ENCODE results near the gene BCKDHB.
"Not testable (repeated sequence)": the region's sequence is repeated elsewhere in the genome, so short reads cannot be mapped to it uniquely, and the experiment has no call there.

BCKDHB gene

DNA sequence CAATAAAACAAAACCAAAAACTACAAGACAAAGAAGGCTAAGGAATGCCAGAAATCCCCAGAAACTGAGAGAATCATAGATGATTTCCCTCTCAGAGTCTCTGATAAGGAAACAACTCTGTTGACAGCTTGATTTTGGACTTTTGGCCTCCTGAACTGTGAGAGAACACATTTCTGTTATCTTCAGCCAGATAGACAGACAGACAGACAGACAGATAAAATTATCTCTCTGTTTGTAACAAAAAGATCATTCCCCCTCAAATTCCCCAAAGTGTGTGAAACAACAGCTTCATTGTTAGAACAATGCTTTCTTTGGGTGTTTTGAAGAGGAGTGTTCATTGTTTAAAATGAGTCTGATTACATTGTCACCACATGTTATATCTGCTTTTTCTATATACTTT is 148.2 kb downstream of the BCKDHB start:
- no peak for DNase-seq (ENCODE audit: low read depth in 3 of 3, low spot score in 1 of 3)

DNA sequence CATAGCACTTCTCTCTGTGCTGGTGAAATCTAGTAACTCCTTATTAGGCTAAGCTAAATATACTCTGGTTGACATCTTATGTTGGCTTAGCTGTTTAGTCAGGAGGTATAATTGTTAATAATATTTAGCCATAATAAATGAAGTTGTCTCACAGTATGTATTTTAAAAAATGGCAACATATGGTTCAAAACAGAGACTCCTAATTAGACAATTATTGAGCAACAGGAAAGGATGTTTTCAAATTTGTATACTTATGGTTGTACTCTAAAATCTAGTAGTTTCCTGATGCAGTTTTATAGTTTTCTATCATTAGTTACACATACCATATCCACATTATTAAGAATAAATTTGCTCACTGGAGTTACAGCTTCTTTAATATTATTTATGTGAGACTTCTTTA is 150.2 kb downstream of the BCKDHB start:
- no peak for DNase-seq (ENCODE audit: low read depth in 3 of 3, low spot score in 1 of 3)

DNA sequence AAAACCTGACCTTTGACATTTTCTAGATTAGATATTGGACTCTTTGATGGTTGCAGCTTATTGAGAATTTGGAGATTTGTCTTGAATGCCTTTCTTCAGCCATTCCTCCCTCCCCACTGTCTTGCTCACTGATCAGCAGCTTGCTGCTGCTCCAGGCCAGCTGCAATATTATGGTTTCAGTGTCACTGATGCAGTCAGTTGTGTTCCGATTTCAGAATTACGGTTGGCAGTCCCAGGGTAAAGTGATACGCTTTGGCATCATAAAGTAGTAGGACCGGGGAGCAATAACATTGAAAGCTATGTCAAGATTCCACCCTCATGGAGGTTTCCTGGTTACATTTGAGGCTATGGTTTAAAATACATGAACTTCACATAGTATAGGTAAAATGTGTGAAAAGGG is 152.6 kb downstream of the BCKDHB start:
- no peak for DNase-seq (ENCODE audit: low read depth in 3 of 3, low spot score in 1 of 3)

- no peak for DNase-seq (ENCODE audit: low read depth in 3 of 3, low spot score in 1 of 3)
These were observed 157.1 kb downstream of the BCKDHB start for GRCh38 chr6:80263585-80263984.

DNA sequence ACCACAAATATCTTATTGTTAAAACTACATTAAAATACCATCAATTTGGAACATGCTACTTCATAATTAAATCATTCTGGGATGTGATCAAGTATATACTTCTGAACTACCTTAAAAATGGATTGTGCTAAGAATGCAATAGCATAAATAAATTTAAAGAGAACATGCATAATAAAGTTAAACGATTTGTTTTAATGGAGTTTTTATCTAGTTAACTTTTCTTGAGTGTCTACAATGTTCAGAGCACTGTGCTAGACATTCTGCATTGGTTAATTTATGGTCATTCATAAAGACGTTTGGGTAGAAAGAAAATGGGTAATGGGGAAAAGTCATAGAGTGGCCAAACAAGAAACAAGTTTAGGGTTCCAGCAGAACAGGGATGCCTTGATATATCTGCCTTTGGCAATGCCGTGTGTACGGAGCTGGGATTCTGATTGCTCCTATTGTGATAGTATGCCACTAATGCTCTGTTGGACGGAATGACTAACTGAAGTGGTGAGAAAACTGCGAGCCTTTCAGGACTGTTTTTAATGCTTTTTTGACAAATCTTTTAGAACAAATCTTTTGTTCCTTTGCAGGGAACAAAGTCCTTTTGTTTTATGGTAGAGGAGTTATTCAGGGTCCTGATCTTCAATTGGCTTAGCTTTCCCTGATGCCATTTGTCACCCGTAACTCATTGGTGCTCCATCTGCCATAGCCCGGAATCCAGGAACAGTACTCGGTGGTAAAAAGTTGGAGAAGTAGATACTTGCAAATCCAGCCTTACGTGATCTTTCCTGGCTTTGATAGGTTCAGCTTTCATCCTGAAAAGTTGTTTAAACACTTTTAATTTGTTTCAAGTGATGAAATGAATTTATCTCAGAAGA is 162.6 kb downstream of the BCKDHB start:
- DNase-seq (ENCODE audit: low read depth in 3 of 3, low spot score in 1 of 3): no peak

DNA sequence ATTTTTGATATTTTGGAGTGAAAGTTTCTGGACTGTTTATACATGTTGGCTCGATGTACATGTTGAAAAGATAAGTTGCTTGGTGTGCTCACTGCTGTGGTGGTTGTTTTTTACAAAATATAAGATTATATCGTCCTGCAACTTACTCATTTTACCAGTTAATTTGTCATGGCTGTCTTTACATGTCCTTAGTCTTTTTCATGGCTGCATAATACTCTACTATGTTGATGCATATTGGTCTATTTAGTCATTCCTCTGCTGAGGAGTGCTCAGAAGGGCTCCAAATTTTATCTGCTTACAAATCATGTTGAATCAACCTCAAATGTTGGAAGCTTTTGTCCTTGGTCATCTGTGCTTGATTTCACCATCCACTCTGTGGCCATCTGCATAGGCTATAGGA is 164.6 kb downstream of the BCKDHB start:
- DNase-seq (ENCODE audit: low read depth in 3 of 3, low spot score in 1 of 3): no peak

- DNase-seq (ENCODE audit: low read depth in 3 of 3, low spot score in 1 of 3): no peak
These were observed 166.5 kb downstream of the BCKDHB start for GRCh38 chr6:80272988-80273387.

- no peak for DNase-seq (ENCODE audit: low read depth in 3 of 3, low spot score in 1 of 3)
These were observed 170.4 kb downstream of the BCKDHB start for GRCh38 chr6:80276861-80277260.

GRCh38 chr6:80277501-80277900 is 171.0 kb downstream of the BCKDHB start:
- no peak for DNase-seq (ENCODE audit: low read depth in 3 of 3, low spot score in 1 of 3)

DNA sequence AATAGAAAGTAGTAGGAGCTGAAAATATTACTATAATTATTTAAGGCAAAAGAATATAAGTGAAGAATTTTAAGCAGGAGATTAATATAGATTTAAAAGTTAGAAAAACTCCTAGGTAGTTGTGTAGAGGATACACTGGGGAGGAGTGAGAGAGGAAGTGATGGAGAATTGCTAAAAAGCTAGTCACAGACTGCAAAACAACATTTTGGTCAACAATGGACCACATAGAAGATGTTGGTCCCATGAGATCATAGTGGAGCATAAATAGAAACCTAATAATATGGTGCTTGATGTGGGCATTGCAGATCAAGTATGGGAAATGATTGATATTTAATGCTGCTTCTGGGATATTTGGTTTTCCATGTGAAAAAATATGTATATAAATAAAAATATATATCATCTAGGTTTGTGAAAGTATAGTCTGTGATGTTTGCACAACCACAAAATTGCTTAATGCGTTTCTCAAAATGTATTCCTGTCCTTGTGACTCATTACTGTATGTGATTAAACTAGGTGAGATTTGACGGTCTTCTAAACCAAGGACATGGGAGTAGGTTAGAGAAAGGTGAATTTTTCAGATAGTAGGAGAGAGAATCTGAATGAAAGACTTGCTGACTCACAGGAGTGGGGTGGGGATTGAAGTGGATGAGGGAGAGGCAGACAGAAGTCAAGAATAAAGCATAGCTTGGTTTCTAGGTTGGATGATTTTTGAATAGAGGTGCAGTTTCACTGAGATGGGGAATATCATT is 174.0 kb downstream of the BCKDHB start:
- no peak for DNase-seq (ENCODE audit: low read depth in 3 of 3, low spot score in 1 of 3)

- no peak for DNase-seq (ENCODE audit: low read depth in 3 of 3, low spot score in 1 of 3)
These were observed 176.6 kb downstream of the BCKDHB start for GRCh38 chr6:80282913-80283554.

- DNase-seq (ENCODE audit: low read depth in 3 of 3, low spot score in 1 of 3): no peak
These were observed 180.6 kb downstream of the BCKDHB start for GRCh38 chr6:80287112-80287511.

GRCh38 chr6:80287607-80288006 is 181.1 kb downstream of the BCKDHB start:
- DNase-seq (ENCODE audit: low read depth in 3 of 3, low spot score in 1 of 3): no peak

DNA sequence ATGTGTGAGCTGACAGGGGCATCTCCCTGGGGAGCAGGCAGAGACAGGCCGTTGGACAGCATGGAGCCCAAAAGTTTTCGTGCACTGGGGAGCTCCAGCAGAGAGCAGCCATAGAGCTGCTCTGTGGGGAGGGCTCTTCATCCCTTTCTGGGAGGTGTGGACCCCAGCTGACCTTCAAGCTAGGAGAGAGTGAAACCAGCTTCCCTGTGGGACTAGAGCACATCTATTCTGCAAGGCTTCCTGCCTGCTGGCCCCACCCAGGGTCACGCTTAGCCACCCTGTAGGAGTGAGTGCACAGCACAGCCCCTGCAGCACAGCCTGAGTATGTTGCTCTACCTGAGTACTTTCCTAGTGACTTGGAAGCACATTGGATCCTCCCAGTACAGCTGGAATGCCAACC is 183.3 kb downstream of the BCKDHB start:
- no peak for DNase-seq (ENCODE audit: low read depth in 3 of 3, low spot score in 1 of 3)

DNA sequence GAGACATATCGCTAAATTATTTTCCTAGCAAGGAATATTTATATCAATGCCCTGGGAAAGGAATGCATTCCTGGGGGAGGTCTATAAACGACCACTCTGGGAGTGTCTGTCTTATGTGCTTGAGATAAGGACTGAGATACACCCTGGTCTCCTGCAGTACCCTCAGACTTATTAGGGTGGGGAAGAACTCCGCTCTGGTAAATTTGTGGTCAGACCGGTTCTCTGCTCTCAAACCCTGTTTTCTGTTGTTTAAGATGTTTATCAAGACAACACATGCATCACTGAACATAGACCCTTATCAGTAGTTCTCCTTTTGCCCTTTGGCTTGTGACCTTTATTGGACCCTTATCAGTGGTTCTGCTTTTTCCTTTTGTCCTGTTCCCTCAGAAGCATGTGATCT is 188.1 kb downstream of the BCKDHB start:
- not testable (repeated sequence) for DNase-seq (ENCODE audit: low read depth in 3 of 3, low spot score in 1 of 3)

DNA sequence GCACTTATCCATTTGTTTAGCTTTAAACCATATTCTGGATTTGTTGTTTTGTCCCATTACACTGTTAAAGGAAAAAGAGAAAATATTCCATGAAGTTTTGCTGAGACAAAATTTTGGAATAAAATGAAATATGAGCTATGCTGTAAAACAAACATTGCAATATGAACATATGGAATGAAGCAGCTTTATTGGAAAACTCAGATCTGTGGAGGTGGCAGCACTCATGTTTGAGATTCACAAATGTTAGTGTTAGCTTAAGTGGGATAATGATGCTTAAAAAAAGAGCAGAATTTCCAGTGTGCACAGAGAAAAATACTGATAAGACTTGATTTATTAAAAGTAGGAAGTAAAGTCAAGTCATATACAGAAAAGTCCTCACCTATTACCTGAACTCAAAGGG is 196.2 kb downstream of the BCKDHB start:
- DNase-seq (ENCODE audit: low read depth in 3 of 3, low spot score in 1 of 3): no peak

GRCh38 chr6:80304014-80304413 is 197.5 kb downstream of the BCKDHB start:
- no peak for DNase-seq (ENCODE audit: low read depth in 3 of 3, low spot score in 1 of 3)

GRCh38 chr6:80314531-80314930 is 208.1 kb downstream of the BCKDHB start:
- no peak for DNase-seq (ENCODE audit: low read depth in 3 of 3, low spot score in 1 of 3)

DNA sequence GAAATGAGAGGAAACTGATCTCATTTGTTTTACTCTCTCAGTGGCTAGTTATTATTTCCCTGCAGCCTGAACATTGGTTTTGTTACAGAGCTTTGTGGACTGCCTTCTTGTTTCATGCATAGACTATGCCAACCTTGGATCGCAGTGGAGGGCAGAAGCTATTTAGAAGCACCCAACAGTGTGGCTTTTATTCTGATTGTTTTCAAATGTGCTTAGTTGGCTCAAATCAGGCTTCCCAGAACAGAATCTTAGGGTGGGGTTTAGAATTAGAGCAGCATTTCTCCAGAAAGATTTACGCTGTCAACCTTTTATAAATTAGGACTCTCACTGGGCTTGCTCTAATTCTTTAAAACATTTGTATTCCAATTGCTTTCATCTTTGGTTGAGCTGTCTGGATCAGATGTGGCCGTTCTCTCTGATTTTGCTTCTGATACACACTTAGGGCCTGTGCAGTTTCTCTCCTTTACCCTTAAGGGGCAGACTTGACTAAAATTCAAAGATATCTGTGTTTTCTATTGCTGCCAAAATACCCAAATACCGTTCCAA is 210.3 kb downstream of the BCKDHB start:
- no peak for DNase-seq (ENCODE audit: low read depth in 3 of 3, low spot score in 1 of 3)

GRCh38 chr6:80319196-80319595 is 212.7 kb downstream of the BCKDHB start:
- no peak for DNase-seq (ENCODE audit: low read depth in 3 of 3, low spot score in 1 of 3)

DNA sequence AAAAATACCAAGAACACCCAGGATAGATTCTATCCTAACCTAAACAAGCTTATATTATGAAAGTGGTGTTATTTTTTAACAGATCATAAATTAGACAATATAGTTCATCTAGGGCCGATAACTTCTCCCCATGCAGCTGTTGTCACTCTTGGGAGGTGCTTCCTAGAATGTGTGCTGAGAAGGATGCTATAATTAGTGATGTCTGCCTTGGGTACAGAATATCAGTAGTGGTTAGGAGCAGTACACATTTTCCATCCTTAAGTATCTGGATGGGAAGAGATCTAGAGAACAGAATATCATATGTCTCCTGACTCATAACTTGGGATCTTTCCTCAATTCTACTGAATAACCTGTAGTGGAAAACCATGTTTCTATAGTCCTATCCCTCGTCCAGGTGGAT is 214.5 kb downstream of the BCKDHB start:
- DNase-seq (ENCODE audit: low read depth in 3 of 3, low spot score in 1 of 3): no peak

- DNase-seq (ENCODE audit: low read depth in 3 of 3, low spot score in 1 of 3): no peak
These were observed 219.3 kb downstream of the BCKDHB start for GRCh38 chr6:80325742-80326141.

Measured in stimulated activated CD4-positive, alpha-beta T cell treated with anti-CD3 and anti-CD28 coated beads, TNF-alpha, amount 100 ng/mL, for 1 hour (primary cell).